HepG2 (cell line): ENCODE measurements around the gene MAMSTR. TPM values are rescaled to one million over a fixed set of nuclear protein-coding genes. Genes with fewer than 3 reads are reported as not detected.
A peak's percentile ranks its signal among the peaks of the same experiment; 100 is the strongest.

Experiments used
- ATAC-seq: fragments of 200-7000 bp; cut with Tn5 transposase; 3 replicates; pipeline ENCODE4 v1.9.1; 2020; ENCODE audit warnings: mild to moderate bottlenecking, moderate library complexity
- BruUV-seq: library from RNA; stranded (reverse); fragments of 400-500 nt; replicated peaks from 2 replicates; lab custom pipeline; 2021; lab: Mats Ljungman, UMichigan
- CTCF ChIA-PET: fragments of 300-600 bp; formaldehyde crosslinking; extraction: SDS; loops from one replicate; lab custom pipeline; 2021; ENCODE audit warnings: low total read pairs, inconsistent platforms, low intra/inter-chr PET ratio; lab: Yijun Ruan, JAX
- POLR2A ChIA-PET: fragments of 350-600 bp; sonication (Branson Sonifier 250); formaldehyde crosslinking; loops from one replicate; lab custom pipeline; 2020; ENCODE audit warnings: antibody characterized with exemption, inconsistent platforms; lab: Yijun Ruan, JAX
- DNase-seq: peaks from one replicate; pipeline ENCODE4 v3.0.0-alpha.2; 2015; ENCODE audit warnings: low spot score
- FAIRE-seq: peaks from 3 replicates; lab custom pipeline; 2011; peaks lifted over from hg19 to GRCh38; lab: Jason Lieb, UNC
- H2AFZ ChIP-seq: one replicate; pipeline ENCODE4 v1.6.1; 2011; ENCODE audit warnings: low read length, inconsistent platforms
- H3K27ac ChIP-seq: fragments of 300-600 bp; 3 replicates; pipeline ENCODE4 v1.8.0; 2011; ENCODE audit warnings: mixed run types, mild to moderate bottlenecking, mixed read lengths, low read length, inconsistent platforms; ENCODE audit not compliant: insufficient read depth; ENCODE audit errors: extremely low read length
- H3K27me3 ChIP-seq, 2 experiments: fragments of 200-600 bp in 1 of 2; 2 replicates in 1 of 2; 3 replicates in 1 of 2; pipeline versions ENCODE4 v1.6.0 to v1.8.0; 2011; ENCODE audit warnings: low read length in 2 of 2, mild to moderate bottlenecking in 2 of 2, moderate library complexity in 2 of 2, inconsistent platforms in 1 of 2; ENCODE audit not compliant: insufficient read depth in 2 of 2, control insufficient read depth in 1 of 2
- H3K36me3 ChIP-seq, 2 experiments: fragments of 200-600 bp in 1 of 2; replicated peaks in 1 of 2; 2 replicates in 1 of 2; 3 replicates in 1 of 2; pipeline versions ENCODE4 v1.5.1 to v1.8.0; 2011; ENCODE audit warnings: low read length in 2 of 2, inconsistent platforms in 1 of 2; ENCODE audit not compliant: insufficient read depth in 2 of 2, control insufficient read depth in 1 of 2
- H3K4me1 ChIP-seq: 2 replicates; pipeline ENCODE4 v1.5.1; 2012; ENCODE audit warnings: low read length, inconsistent platforms; ENCODE audit not compliant: insufficient read depth
- H3K4me2 ChIP-seq: 2 replicates; pipeline ENCODE4 v1.6.0; 2011; ENCODE audit warnings: low read depth, low read length, inconsistent platforms
- H3K4me3 ChIP-seq, 3 experiments: fragments of 200-600 bp in 1 of 3; sonication (generic), shearing (Covaris generic) in 1 of 3; replicated peaks in 1 of 3; 2 replicates each; pipeline ENCODE4 v1.5.1; 2011 to 2016; ENCODE audit warnings: low read length in 3 of 3, inconsistent platforms in 2 of 3, low read depth in 2 of 3, mild to moderate bottlenecking in 2 of 3, control low read depth in 1 of 3, mixed read lengths in 1 of 3; ENCODE audit not compliant: insufficient read depth in 1 of 3
- H3K79me2 ChIP-seq: one replicate; pipeline ENCODE4 v1.6.1; 2011; ENCODE audit warnings: low read length, inconsistent platforms; ENCODE audit not compliant: insufficient read depth
- H3K9ac ChIP-seq: 2 replicates; pipeline ENCODE4 v1.6.0; 2011; ENCODE audit warnings: mild to moderate bottlenecking, low read depth, low read length, inconsistent platforms; ENCODE audit not compliant: insufficient read depth
- H3K9me3 ChIP-seq: 2 replicates; pipeline ENCODE4 v1.5.1; 2012; ENCODE audit warnings: mild to moderate bottlenecking, low read length
- H4K20me1 ChIP-seq: 2 replicates; pipeline ENCODE4 v1.6.0; 2011; ENCODE audit warnings: inconsistent platforms, mild to moderate bottlenecking, low read length, moderate library complexity; ENCODE audit not compliant: insufficient read depth
- GABPA ChIP-seq, 2 experiments: IDR thresholded peaks; 2 replicates each; pipeline ENCODE4 v1.6.1; 2011 to 2016; ENCODE audit warnings: low read depth in 2 of 2, low read length in 1 of 2, missing biosample characterization in 1 of 2, missing genetic modification characterization in 1 of 2
- NR2F1 ChIP-seq, 2 experiments: fragments of 450-650 bp in 1 of 2; formaldehyde crosslinking in 1 of 2; IDR thresholded peaks; 2 replicates each; pipeline versions ENCODE4 v1.5.0 to v1.6.1; 2016 to 2020; ENCODE audit warnings: mild to moderate bottlenecking in 1 of 2, missing compliant biosample characterization in 1 of 2, missing genetic modification reagents in 1 of 2, moderate library complexity in 1 of 2
- PHF8 ChIP-seq: sonication (generic); formaldehyde crosslinking; IDR thresholded peaks from 2 replicates; pipeline ENCODE4 v1.5.0; 2020; ENCODE audit warnings: missing genetic modification reagents
- SIN3A ChIP-seq: IDR thresholded peaks from 2 replicates; pipeline ENCODE4 v1.6.1; 2011; ENCODE audit warnings: low read depth, mild to moderate bottlenecking, control low read depth, low read length, borderline replicate concordance
- TGIF2 ChIP-seq: IDR thresholded peaks from 2 replicates; pipeline ENCODE4 v1.6.1; 2016; ENCODE audit warnings: control low read depth, missing compliant biosample characterization
- ZMYM2 ChIP-seq: sonication (generic); formaldehyde crosslinking; IDR thresholded peaks from 2 replicates; pipeline ENCODE4 v1.8.0; 2022; ENCODE audit warnings: mild to moderate bottlenecking, missing genetic modification reagents
- ZNF777 ChIP-seq: sonication (generic); formaldehyde crosslinking; IDR thresholded peaks from 2 replicates; pipeline ENCODE4 v1.4.0; 2020; ENCODE audit warnings: missing genetic modification reagents
- WGBS: methylation state at CpG from one replicate; pipeline ENCODE4 v1.1.6; 2017; ENCODE audit warnings: low lambda C conversion rate; 5-methylcytosine and 5-hydroxymethylcytosine counted together
- in situ Hi-C: cut with HindIII; loops from 2 replicates; pipeline ENCODE4 v1.10.0; 2017; ENCODE audit warnings: low pct_unique_long_range_greater_than_20kb; ENCODE audit not compliant: extremely low pct_ligation_motif_present
- intact Hi-C: fragments of 100-400 bp; cut with micrococcal nuclease; formaldehyde crosslinking; loops from one replicate; pipeline ENCODE4 v1.10.0; 2022; ENCODE audit not compliant: unreplicated experiment
- polyA plus RNA-seq, 8 experiments: library from polyadenylated mRNA; depleted of rRNA in 3 of 8; stranded (reverse) in 7 of 8; unstranded in 1 of 8; fragments of >200 nt; fragmentation: Illumina TruSeq in 4 of 8; extraction: Trizol in 4 of 8; gene quantifications; 2 replicates each; pipeline versions ENCODE4 v1.2.1 to v1.2.3, GENCODE V29; 2011 to 2016; ENCODE audit warnings: low read depth in 4 of 8, missing spikeins in 1 of 8, mixed read lengths in 1 of 8; ENCODE audit not compliant: insufficient read depth in 1 of 8
- total RNA-seq, 5 experiments: library from RNA; depleted of rRNA; stranded (reverse); fragments of >200 nt; fragmentation: Illumina TruSeq; extraction: Trizol; gene quantifications; 2 replicates each; pipeline ENCODE4 v1.2.3, GENCODE V29; 2016; ENCODE audit warnings: low read depth in 1 of 5
- TF ChIP-seq, protein P1 (sequence below): IDR thresholded peaks from 2 replicates; pipeline ENCODE4 v1.6.1; 2016; ENCODE audit warnings: missing compliant biosample characterization, missing genetic modification reagents, borderline replicate concordance
- TF ChIP-seq, protein P2 (sequence below): IDR thresholded peaks from 2 replicates; pipeline ENCODE4 v1.6.1; 2018; ENCODE audit warnings: missing genetic modification reagents, mild to moderate bottlenecking, missing compliant biosample characterization

Gene MAMSTR
- total and polyA plus RNA-seq, 2 of the 13 experiments (the other 11 are each of a cell fraction or from before 2014, with no cell fraction given): 2.2 to 2.4 TPM

DNA sequence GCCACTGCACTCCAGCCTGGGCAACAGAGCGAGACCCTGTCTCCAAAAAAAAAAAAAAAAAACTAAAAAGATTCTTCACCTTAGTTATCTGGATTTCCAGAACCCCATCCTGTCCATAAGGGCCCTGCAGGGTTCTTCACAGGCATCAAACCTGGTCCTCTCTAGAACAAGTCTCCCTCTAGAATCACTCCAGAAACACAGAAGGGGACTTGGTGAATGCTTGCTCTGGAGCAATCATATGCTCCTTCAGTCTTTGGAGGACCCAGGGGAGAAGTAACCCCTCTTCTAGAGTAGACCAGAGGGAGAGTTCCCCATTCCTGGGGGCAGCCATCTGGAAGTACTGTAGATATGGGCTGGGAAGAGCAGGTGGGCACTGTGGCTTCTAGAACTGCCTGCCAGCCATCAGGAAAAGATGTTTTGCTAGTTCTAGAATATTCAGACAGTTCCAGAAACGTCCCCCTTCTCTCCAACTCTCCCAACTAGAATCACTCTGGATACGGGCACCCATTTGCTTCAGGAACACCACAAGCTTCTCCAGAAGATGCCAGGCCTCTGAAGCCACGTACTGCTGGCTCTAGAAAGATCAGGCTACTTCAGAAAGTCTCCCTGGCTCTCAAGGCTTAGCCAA is 30.2 kb upstream of the MAMSTR start:
- Histone ChIP-seq H3K4me2 (no peak overlapping the region), H2AFZ (no peak overlapping the region), H3K36me3 (no peaks in the 10 kb centered on the region), H3K27ac (no peak overlapping the region), H3K27me3 (no peaks in the 10 kb centered on the region; a peak in 1 of 5 replicates), H3K9me3 (no peaks in the 10 kb centered on the region), H3K4me3 (no peak overlapping the region), H3K4me1 (peaks cover 29% of the 10 kb centered on the region), H3K9ac (no peak overlapping the region), H3K79me2 (no peaks in the 10 kb centered on the region), H4K20me1 (no peaks in the 10 kb centered on the region)
- CTCF ChIA-PET: no interaction called here
- FAIRE-seq: no peak
- POLR2A ChIA-PET: interaction anchor here (1.6 kb wide), 1 partner anchor 11 kb away, joined by 3 read pairs; no protein-coding TSS in a partner anchor
- in situ Hi-C loops (no loop called here), intact Hi-C loops (no loop called here)
- no TSS peak for BruUV-seq
- TF ChIP-seq, protein P1, sequence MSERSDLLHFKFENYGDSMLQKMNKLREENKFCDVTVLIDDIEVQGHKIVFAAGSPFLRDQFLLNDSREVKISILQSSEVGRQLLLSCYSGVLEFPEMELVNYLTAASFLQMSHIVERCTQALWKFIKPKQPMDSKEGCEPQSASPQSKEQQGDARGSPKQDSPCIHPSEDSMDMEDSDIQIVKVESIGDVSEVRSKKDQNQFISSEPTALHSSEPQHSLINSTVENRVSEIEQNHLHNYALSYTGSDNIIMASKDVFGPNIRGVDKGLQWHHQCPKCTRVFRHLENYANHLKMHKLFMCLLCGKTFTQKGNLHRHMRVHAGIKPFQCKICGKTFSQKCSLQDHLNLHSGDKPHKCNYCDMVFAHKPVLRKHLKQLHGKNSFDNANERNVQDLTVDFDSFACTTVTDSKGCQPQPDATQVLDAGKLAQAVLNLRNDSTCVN: 0 out of 2 replicates have a peak, but pooled peaks have one; percentile 54
- TF ChIP-seq SIN3A: no peak
- DNase-seq: no peak
- WGBS: 67% methylated on average over 3 of the region's 4 CpGs
- ATAC-seq: no peak

DNA sequence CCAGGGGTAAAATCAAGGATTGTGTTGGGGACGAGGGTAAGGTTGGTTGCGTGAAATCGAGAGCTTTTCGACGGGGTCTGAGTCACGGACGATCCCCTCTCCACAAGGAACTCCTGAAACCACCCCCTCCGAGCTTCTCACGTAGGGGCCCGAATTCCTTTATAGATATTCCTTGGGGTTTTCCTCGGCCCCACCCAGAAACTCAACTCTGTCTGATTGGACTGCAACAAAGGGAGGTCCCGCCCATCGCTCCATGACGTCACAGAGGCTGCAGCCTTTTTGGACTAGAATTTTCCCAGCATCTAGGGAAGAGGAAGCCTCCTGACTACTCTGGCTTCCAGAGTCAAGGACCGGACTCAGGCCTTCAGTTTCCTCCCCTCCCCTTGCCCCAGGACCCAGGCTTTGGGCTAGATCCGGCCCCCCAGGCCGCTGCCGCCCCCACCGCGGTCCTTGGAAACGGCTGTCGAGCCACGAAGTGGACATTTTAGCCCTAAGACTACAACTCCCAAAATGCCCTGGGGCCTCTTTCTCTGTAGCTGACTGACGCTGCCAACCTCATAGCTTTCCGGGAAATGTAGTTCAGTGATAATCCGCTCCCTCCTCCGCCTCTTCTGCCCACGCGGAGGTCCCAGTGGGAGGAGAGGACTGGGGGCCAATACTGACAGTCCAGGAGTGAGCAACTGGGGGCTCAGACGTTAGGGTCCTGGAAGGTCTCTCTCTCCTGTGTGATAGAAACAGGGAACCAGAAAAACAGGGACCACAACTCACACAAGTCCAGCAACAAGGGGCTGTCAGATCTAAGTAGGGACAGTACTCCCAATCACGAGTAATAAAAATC is 27.4 kb upstream of the MAMSTR start, which contains the start of gene IZUMO1:
Gene IZUMO1 (minus strand): TSS at position 172 of the 838 bp plus-strand sequence. CDS start 1,050 bp downstream, outside the sequence.
- Histone ChIP-seq H3K79me2 (no peaks in the 10 kb centered on the region), H2AFZ (no peak within 1 kb of the TSS), H3K27me3 (no peaks in the 10 kb centered on the region; a peak in 1 of 5 replicates), H3K27ac (no peak within 1 kb of the TSS), H3K4me1 (peaks cover 40% of the 10 kb centered on the region), H3K9me3 (no peaks in the 10 kb centered on the region), H3K4me2 (no peak within 1 kb of the TSS), H3K36me3 (no peaks in the 10 kb centered on the region), H3K4me3 (0 out of 6 replicates have a peak within 1 kb of the TSS, but pooled peaks of 1 of the 3 experiments have one; percentile 13), H3K9ac (no peak within 1 kb of the TSS), H4K20me1 (no peaks in the 10 kb centered on the region)
- DNase-seq (no peak), FAIRE-seq (no peak), ATAC-seq (peak; percentile 51)
- intact Hi-C loops (no loop called here), in situ Hi-C loops (no loop called here)
- CTCF ChIA-PET: no interaction called here
- POLR2A ChIA-PET: interaction anchor here (1.0 to 1.4 kb wide), 2 partner anchors 13 to 32 kb away, joined by 3 read pairs; no protein-coding TSS in a partner anchor
- 52% methylated on average over 25 of the region's 31 CpGs for WGBS
- BruUV-seq: no TSS peak
- TF ChIP-seq PHF8: no peak
- TF ChIP-seq ZMYM2 (CRISPR knock-in tag): no peak
- no peak for TF ChIP-seq NR2F1 (CRISPR knock-in tag; IDR thresholded peaks at IDR 0.05)
- TF ChIP-seq, protein P2, sequence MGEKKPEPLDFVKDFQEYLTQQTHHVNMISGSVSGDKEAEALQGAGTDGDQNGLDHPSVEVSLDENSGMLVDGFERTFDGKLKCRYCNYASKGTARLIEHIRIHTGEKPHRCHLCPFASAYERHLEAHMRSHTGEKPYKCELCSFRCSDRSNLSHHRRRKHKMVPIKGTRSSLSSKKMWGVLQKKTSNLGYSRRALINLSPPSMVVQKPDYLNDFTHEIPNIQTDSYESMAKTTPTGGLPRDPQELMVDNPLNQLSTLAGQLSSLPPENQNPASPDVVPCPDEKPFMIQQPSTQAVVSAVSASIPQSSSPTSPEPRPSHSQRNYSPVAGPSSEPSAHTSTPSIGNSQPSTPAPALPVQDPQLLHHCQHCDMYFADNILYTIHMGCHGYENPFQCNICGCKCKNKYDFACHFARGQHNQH (CRISPR knock-in tag): peak; percentile 45; the same call in 1 of the 2 replicates
- TF ChIP-seq ZNF777 (CRISPR knock-in tag): no peak
- no peak for TF ChIP-seq TGIF2 (CRISPR knock-in tag)
- no peak for TF ChIP-seq GABPA (IDR thresholded peaks at IDR 0.05; ENCODE audit: low read depth, low read length)
- TF ChIP-seq GABPA (CRISPR knock-in tag; IDR thresholded peaks at IDR 0.05; ENCODE audit: low read depth): peak; percentile 62; the same call in 1 of the 2 replicates
